A549 (cell line): ENCODE measurements around the gene ASIC2.
A peak's percentile ranks its signal among the peaks of the same experiment; 100 is the strongest.

Experiments
- CEBPB ChIP-seq, 2 experiments: fragments of >200 bp in 1 of 2; sonication (Bioruptor Twin) in 1 of 2; formaldehyde crosslinking in 1 of 2; IDR thresholded peaks; 2 replicates each; pipeline ENCODE4 v1.6.1; 2012 to 2016
- HOXA7 ChIP-seq: fragments of 250-450 bp; sonication (Bioruptor Pico); IDR thresholded peaks from 2 replicates; pipeline ENCODE4 v1.5.0; 2020; ENCODE audit warnings: mild to moderate bottlenecking, moderate library complexity
- JUNB ChIP-seq: fragments of >200 bp; sonication (Bioruptor Twin); formaldehyde crosslinking; IDR thresholded peaks from 2 replicates; pipeline ENCODE4 v1.6.1; 2016
- MYC ChIP-seq: IDR thresholded peaks from 2 replicates; pipeline ENCODE4 v1.6.1; 2012; ENCODE audit warnings: mild to moderate bottlenecking, inconsistent platforms, low read length, improper control_type of control experiment, borderline replicate concordance
- POLR2A ChIP-seq: IDR thresholded peaks from 2 replicates; pipeline ENCODE4 v1.6.1; 2012; ENCODE audit warnings: mild to moderate bottlenecking, low read length
- RAD21 ChIP-seq, 2 experiments: fragments of >200 bp in 1 of 2; sonication (Bioruptor Twin) in 1 of 2; formaldehyde crosslinking in 1 of 2; IDR thresholded peaks in 1 of 2; conservative IDR thresholded peaks in 1 of 2; 2 replicates in 1 of 2; 3 replicates in 1 of 2; pipeline ENCODE4 v1.6.1; 2012 to 2018; ENCODE audit warnings: inconsistent platforms in 1 of 2
- TF ChIP-seq, protein P1 (sequence below): fragments of 250-450 bp; sonication (Bioruptor Pico); IDR thresholded peaks from 2 replicates; pipeline ENCODE4 v1.5.0; 2020; ENCODE audit warnings: low read depth, mild to moderate bottlenecking, moderate library complexity
- TF ChIP-seq, protein P2 (sequence below): fragments of >200 bp; sonication (Bioruptor Twin); formaldehyde crosslinking; IDR thresholded peaks from 3 replicates; pipeline ENCODE4 v1.5.1; 2016
- TF ChIP-seq, protein P3 (sequence below): fragments of 450-650 bp; IDR thresholded peaks from 2 replicates; pipeline ENCODE4 v1.6.1; 2014; ENCODE audit warnings: antibody characterized with exemption

DNA sequence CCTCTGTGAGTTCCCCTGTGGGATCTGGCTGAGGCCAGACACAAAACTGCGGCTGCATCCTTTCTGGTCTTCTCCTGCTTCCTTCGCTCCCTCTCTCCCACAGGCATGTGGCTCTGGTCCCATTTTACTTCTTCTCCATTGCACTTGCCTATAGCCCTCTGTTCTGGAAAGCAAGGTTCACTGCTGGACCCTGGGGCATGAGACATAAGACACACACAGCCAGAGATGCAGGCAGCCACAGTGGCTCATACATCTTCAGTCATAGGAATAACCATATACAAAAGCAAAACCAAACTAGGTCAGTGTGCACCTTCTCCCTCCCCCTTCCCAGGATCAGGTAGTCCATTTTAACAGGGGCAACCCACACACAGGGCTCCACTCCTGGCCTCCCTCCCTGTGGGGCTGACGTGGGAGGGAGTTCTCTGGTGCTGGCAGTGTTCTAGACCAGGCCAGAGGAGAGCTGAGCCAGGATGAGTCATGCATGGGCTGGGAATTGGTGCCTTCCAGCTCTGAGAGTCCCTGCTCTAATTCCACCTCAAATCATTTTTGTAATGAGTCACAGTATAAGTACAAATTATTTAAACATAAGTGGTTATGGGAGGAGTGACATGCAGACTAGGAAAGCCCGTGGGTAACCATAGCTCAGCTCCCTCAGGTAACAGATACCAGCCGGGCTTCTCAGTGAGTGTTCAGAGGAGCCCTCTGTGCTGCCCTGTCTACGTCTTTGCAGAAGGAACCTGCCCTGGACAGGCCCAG, 58.0 kb downstream of the ASIC2 start:
- TF ChIP-seq POLR2A (no peak), JUNB (peak; percentile 79), MYC (no peak), RAD21 (conservative IDR thresholded peaks at IDR 0.05 in 1 of 2, IDR thresholded peaks at IDR 0.05 in 1 of 2) (0 out of 5 replicates have a peak, but pooled peaks of 1 of the 2 experiments have one; percentile 12), CEBPB (IDR thresholded peaks at IDR 0.05) (no peak), HOXA7 (CRISPR knock-in tag) (no peak)
- TF ChIP-seq, protein P1, sequence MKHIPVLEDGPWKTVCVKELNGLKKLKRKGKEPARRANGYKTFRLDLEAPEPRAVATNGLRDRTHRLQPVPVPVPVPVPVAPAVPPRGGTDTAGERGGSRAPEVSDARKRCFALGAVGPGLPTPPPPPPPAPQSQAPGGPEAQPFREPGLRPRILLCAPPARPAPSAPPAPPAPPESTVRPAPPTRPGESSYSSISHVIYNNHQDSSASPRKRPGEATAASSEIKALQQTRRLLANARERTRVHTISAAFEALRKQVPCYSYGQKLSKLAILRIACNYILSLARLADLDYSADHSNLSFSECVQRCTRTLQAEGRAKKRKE (CRISPR knock-in tag), result no peak
- TF ChIP-seq, protein P2, sequence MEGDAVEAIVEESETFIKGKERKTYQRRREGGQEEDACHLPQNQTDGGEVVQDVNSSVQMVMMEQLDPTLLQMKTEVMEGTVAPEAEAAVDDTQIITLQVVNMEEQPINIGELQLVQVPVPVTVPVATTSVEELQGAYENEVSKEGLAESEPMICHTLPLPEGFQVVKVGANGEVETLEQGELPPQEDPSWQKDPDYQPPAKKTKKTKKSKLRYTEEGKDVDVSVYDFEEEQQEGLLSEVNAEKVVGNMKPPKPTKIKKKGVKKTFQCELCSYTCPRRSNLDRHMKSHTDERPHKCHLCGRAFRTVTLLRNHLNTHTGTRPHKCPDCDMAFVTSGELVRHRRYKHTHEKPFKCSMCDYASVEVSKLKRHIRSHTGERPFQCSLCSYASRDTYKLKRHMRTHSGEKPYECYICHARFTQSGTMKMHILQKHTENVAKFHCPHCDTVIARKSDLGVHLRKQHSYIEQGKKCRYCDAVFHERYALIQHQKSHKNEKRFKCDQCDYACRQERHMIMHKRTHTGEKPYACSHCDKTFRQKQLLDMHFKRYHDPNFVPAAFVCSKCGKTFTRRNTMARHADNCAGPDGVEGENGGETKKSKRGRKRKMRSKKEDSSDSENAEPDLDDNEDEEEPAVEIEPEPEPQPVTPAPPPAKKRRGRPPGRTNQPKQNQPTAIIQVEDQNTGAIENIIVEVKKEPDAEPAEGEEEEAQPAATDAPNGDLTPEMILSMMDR, result no peak
- TF ChIP-seq, protein P3, sequence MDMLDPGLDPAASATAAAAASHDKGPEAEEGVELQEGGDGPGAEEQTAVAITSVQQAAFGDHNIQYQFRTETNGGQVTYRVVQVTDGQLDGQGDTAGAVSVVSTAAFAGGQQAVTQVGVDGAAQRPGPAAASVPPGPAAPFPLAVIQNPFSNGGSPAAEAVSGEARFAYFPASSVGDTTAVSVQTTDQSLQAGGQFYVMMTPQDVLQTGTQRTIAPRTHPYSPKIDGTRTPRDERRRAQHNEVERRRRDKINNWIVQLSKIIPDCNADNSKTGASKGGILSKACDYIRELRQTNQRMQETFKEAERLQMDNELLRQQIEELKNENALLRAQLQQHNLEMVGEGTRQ, result no peak
